WTC11 (cell line): ENCODE data around the gene CCR8.
"Not testable (repeated sequence)": the region's sequence is repeated elsewhere in the genome, so short reads cannot be mapped to it uniquely, and the experiment has no call there.

Experiments used
- ATF3 ChIP-seq: sonication (generic); formaldehyde crosslinking; conservative IDR thresholded peaks from 2 replicates; pipeline ENCODE4 v1.8.1; 2022; ENCODE audit warnings: mild to moderate bottlenecking, missing genetic modification reagents
- E2F1 ChIP-seq: sonication (generic); formaldehyde crosslinking; IDR thresholded peaks from 2 replicates; pipeline ENCODE4 v1.8.0; 2022; ENCODE audit warnings: mild to moderate bottlenecking, missing genetic modification reagents
- FOXJ3 ChIP-seq: sonication (generic); formaldehyde crosslinking; IDR thresholded peaks from 2 replicates; pipeline ENCODE4 v1.9.0; 2021; ENCODE audit warnings: missing genetic modification reagents, mild to moderate bottlenecking, borderline replicate concordance
- JUN ChIP-seq: sonication (generic); formaldehyde crosslinking; IDR thresholded peaks from 2 replicates; pipeline ENCODE4 v1.8.0; 2023; ENCODE audit warnings: mild to moderate bottlenecking, missing genetic modification reagents
- NFYB ChIP-seq: sonication (generic); formaldehyde crosslinking; conservative IDR thresholded peaks from 2 replicates; pipeline ENCODE4 v1.8.0; 2022; ENCODE audit warnings: low read depth, missing genetic modification reagents
- USF2 ChIP-seq: sonication (generic); formaldehyde crosslinking; IDR thresholded peaks from 2 replicates; pipeline ENCODE4 v1.8.1; 2023; ENCODE audit warnings: mild to moderate bottlenecking, missing genetic modification reagents, moderate library complexity
- ZNF423 ChIP-seq: fragments of 250-450 bp; sonication (Bioruptor Pico); IDR thresholded peaks from 2 replicates; pipeline ENCODE4 v2.1.2; 2022; ENCODE audit warnings: mild to moderate bottlenecking, moderate library complexity
- TF ChIP-seq, protein P1 (sequence below): fragments of 200-600 bp; IDR thresholded peaks from 2 replicates; pipeline ENCODE4 v1.8.0; 2022; ENCODE audit warnings: antibody characterized with exemption
- TF ChIP-seq, protein P2 (sequence below): sonication (generic); formaldehyde crosslinking; IDR thresholded peaks from 2 replicates; pipeline ENCODE4 v1.8.1; 2022; ENCODE audit warnings: low read depth, mild to moderate bottlenecking, moderate library complexity, missing genetic modification reagents, borderline replicate concordance

GRCh38 chr3:39353168-39353927, 23.8 kb downstream of the CCR8 start:
- TF ChIP-seq ATF3 (CRISPR knock-in tag); NFYB; JUN; FOXJ3 (CRISPR knock-in tag); E2F1 (CRISPR knock-in tag); ZNF423 (CRISPR knock-in tag); USF2: not testable (repeated sequence)
- TF ChIP-seq, protein P1, sequence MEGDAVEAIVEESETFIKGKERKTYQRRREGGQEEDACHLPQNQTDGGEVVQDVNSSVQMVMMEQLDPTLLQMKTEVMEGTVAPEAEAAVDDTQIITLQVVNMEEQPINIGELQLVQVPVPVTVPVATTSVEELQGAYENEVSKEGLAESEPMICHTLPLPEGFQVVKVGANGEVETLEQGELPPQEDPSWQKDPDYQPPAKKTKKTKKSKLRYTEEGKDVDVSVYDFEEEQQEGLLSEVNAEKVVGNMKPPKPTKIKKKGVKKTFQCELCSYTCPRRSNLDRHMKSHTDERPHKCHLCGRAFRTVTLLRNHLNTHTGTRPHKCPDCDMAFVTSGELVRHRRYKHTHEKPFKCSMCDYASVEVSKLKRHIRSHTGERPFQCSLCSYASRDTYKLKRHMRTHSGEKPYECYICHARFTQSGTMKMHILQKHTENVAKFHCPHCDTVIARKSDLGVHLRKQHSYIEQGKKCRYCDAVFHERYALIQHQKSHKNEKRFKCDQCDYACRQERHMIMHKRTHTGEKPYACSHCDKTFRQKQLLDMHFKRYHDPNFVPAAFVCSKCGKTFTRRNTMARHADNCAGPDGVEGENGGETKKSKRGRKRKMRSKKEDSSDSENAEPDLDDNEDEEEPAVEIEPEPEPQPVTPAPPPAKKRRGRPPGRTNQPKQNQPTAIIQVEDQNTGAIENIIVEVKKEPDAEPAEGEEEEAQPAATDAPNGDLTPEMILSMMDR, result not testable (repeated sequence)
- TF ChIP-seq, protein P2, sequence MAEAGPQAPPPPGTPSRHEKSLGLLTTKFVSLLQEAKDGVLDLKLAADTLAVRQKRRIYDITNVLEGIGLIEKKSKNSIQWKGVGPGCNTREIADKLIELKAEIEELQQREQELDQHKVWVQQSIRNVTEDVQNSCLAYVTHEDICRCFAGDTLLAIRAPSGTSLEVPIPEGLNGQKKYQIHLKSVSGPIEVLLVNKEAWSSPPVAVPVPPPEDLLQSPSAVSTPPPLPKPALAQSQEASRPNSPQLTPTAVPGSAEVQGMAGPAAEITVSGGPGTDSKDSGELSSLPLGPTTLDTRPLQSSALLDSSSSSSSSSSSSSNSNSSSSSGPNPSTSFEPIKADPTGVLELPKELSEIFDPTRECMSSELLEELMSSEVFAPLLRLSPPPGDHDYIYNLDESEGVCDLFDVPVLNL (CRISPR knock-in tag), result not testable (repeated sequence)
